Psoas muscle (tissue), 8 donors: Measurements from ENCODE around the gene DNAAF5. TPM values are rescaled to one million over a fixed set of nuclear protein-coding genes. Genes with fewer than 3 reads are reported as not detected.

ENCODE experiments used
- ATAC-seq, 4 donors: fragments of 200-7000 bp; cut with Tn5 transposase; one replicate each; pipeline ENCODE4 v1.9.1; 2020; ENCODE audit warnings: moderate library complexity in 3 of 4, mild to moderate bottlenecking in 2 of 4
- DNase-seq, 2 donors: peaks; one replicate each; pipeline ENCODE4 v3.0.0-alpha.2; 2020
- H3K27ac ChIP-seq: fragments of 200-600 bp; one replicate; pipeline ENCODE4 v1.8.0; 2022
- H3K27me3 ChIP-seq, 3 donors: fragments of 200-600 bp in 1 of 3; one replicate each; pipeline versions ENCODE4 v1.6.1 to v1.8.0; 2013 to 2022; ENCODE audit warnings: low read length in 2 of 3, mild to moderate bottlenecking in 2 of 3, moderate library complexity in 1 of 3; ENCODE audit not compliant: insufficient read depth in 3 of 3
- H3K36me3 ChIP-seq, 2 donors: fragments of 200-600 bp in 1 of 2; one replicate each; pipeline versions ENCODE4 v1.6.1 to v1.8.0; 2013 to 2022; ENCODE audit warnings: low read depth in 1 of 2, mild to moderate bottlenecking in 1 of 2, moderate library complexity in 1 of 2; ENCODE audit not compliant: insufficient read depth in 1 of 2
- H3K4me1 ChIP-seq: fragments of 200-600 bp; one replicate; pipeline ENCODE4 v1.8.0; 2022
- H3K4me3 ChIP-seq: fragments of 200-600 bp; one replicate; pipeline ENCODE4 v1.8.0; 2022; ENCODE audit warnings: mild to moderate bottlenecking
- H3K9me3 ChIP-seq: fragments of 200-600 bp; one replicate; pipeline ENCODE4 v1.8.0; 2022
- CTCF ChIP-seq: fragments of 200-600 bp; IDR thresholded peaks from one replicate; pipeline ENCODE4 v1.8.0; 2022; ENCODE audit warnings: antibody characterized with exemption
- WGBS, 3 donors: extraction: QIAGEN DNeasy Blood & Tissue Kit; methylation state at CpG; one replicate each; pipeline versions ENCODE4 v1.1.6 to v1.1.7; 2013; 5-methylcytosine and 5-hydroxymethylcytosine counted together
- intact Hi-C, 2 donors: fragments of 100-400 bp; cut with DNase I; formaldehyde crosslinking; loops; one replicate each; pipeline versions ENCODE4 v1.11.0 to v1.14.2; 2022
- polyA plus RNA-seq, 3 donors: library from polyadenylated mRNA; stranded (reverse); fragments of 200-250 nt; gene quantifications; one replicate each; pipeline ENCODE4 v1.2.3, GENCODE V29; 2013
- total RNA-seq, 4 donors: library from RNA; stranded (reverse); fragmentation: NEBNext Ultra II Directional in 2 of 4; extraction: Animal tissue kit (Norgen Biotek cat#: 25700) in 2 of 4; gene quantifications; one replicate each; pipeline versions ENCODE4 v1.2.1 to v1.2.4, GENCODE V29; 2021 to 2023
- donor health status: healthy with polysubstance abuse.
- donor health status: DM: no; HTN: no; CAD: no; lungs with moderate emphysema.
- donor health status: Bipolar disorder and iron deficiency.
- donor health status: healthy.
- donor health status: DM: yes; HTN: yes; CAD: no.
- donor health status: DM: no; HTN: no; CAD: no.
- donor health status: DM: no; HTN: no; CAD: no.
- donor health status: DM: yes; HTN: yes; CAD: no.

DNAAF5 gene
- total and polyA plus RNA-seq, 7 donors = 9.3 to 26.7 (median 17.8) TPM

- H3K36me3 ChIP-seq = peaks cover 3 to 58% of the 10 kb centered on the region in 2 donors
- no peaks in the 10 kb centered on the region for H3K9me3 ChIP-seq
- DNase-seq (peak in 1 of 2 donors; percentile 42), ATAC-seq (no peak)
- H3K27me3 ChIP-seq = no peaks in the 10 kb centered on the region
- H3K4me3 ChIP-seq = no peak overlapping the region
- TF ChIP-seq CTCF = no peak
- no peaks in the 10 kb centered on the region for H3K4me1 ChIP-seq
- 88 to 91% (median 89%) methylated on average over 49 of the region's 49 CpGs for WGBS, 3 donors
- intact Hi-C loops = no loop called here
- H3K27ac ChIP-seq = no peak overlapping the region
Observed at GRCh38 chr7:754531-755412, 28.3 kb downstream of the DNAAF5 start.

- Histone ChIP-seq H3K27ac (no peak overlapping the region), H3K4me1 (no peaks in the 10 kb centered on the region), H3K4me3 (no peak overlapping the region), H3K36me3 (peaks cover 3 to 64% of the 10 kb centered on the region in 2 donors), H3K27me3 (no peaks in the 10 kb centered on the region), H3K9me3 (no peaks in the 10 kb centered on the region)
- intact Hi-C loops = no loop called here
- TF ChIP-seq CTCF = no peak
- DNase-seq (peak in 1 of 2 donors; percentile 32), ATAC-seq (no peak)
- 82 to 96% (median 85%) methylated on average over 9 of the region's 9 CpGs for WGBS, 3 donors
Observed at GRCh38 chr7:755413-755805, 28.9 kb downstream of the DNAAF5 start.

GRCh38 chr7:756231-756927 is 29.9 kb downstream of the DNAAF5 start:
- intact Hi-C loops = no loop called here
- Histone ChIP-seq H3K27me3 (no peaks in the 10 kb centered on the region), H3K9me3 (no peaks in the 10 kb centered on the region), H3K4me3 (no peak overlapping the region), H3K4me1 (no peaks in the 10 kb centered on the region), H3K36me3 (peaks cover 3 to 73% of the 10 kb centered on the region in 2 donors), H3K27ac (no peak overlapping the region)
- no peak for TF ChIP-seq CTCF
- DNase-seq = peak in 1 of 2 donors; percentile 21
- 95% methylated on average over 30 of the region's 30 CpGs for WGBS, 3 donors
- ATAC-seq = no peak

- 92 to 97% (median 92%) methylated on average over 32 to 35 of the region's 35 CpGs for WGBS, 3 donors
- peak in 1 of 2 donors; percentile 38 for DNase-seq
- no peak for ATAC-seq
- intact Hi-C loops = no loop called here
- Histone ChIP-seq H3K9me3 (no peaks in the 10 kb centered on the region), H3K27me3 (no peaks in the 10 kb centered on the region), H3K4me1 (no peaks in the 10 kb centered on the region), H3K36me3 (peaks cover 3 to 76% of the 10 kb centered on the region in 2 donors), H3K27ac (no peak overlapping the region), H3K4me3 (no peak overlapping the region)
- TF ChIP-seq CTCF = no peak
Observed at GRCh38 chr7:756928-757560, 30.5 kb downstream of the DNAAF5 start.
